Measurements from ENCODE around the gene C3. TPM values are rescaled to one million over a fixed set of nuclear protein-coding genes. Genes with fewer than 3 reads are reported as not detected.

C3 gene
- total RNA-seq, 4 donors from 2014 or later = 126 to 631 (median 350) TPM

DNA sequence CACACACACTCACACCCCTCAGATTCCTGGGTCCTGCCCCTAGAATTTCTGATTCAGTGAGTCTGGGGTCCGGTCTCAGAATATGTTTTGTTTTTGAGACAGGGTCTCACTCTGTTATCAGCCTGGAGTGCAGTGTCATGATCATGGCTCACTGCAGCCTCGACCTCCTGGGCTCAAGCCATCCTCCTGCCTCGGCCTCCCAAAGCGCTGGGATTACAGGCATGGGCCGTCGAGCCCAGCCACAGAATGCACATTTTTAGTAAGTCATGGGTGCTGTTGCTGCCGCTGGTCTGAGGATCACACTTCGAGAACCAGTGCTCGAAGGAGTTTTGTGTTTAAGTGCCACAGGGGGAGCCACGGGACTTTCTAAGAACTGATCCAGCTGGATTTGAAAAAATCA lies 28.4 kb downstream of the C3 start:
- Histone ChIP-seq H3K9me3 (no peaks in the 10 kb centered on the region), H3K4me3 (replicated peaks in 1 of 3) (no peak overlapping the region), H3K27ac (no peak overlapping the region), H3K4me1 (no peaks in the 10 kb centered on the region), H3K27me3 (no peaks in the 10 kb centered on the region), H3K36me3 (no peaks in the 10 kb centered on the region)
- no peak for DNase-seq
- TF ChIP-seq, protein P1, sequence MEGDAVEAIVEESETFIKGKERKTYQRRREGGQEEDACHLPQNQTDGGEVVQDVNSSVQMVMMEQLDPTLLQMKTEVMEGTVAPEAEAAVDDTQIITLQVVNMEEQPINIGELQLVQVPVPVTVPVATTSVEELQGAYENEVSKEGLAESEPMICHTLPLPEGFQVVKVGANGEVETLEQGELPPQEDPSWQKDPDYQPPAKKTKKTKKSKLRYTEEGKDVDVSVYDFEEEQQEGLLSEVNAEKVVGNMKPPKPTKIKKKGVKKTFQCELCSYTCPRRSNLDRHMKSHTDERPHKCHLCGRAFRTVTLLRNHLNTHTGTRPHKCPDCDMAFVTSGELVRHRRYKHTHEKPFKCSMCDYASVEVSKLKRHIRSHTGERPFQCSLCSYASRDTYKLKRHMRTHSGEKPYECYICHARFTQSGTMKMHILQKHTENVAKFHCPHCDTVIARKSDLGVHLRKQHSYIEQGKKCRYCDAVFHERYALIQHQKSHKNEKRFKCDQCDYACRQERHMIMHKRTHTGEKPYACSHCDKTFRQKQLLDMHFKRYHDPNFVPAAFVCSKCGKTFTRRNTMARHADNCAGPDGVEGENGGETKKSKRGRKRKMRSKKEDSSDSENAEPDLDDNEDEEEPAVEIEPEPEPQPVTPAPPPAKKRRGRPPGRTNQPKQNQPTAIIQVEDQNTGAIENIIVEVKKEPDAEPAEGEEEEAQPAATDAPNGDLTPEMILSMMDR (IDR thresholded peaks at IDR 0.05) = no peak
- no peak for TF ChIP-seq POLR2A (IDR thresholded peaks at IDR 0.05)
- intact Hi-C loops (cut with DNase I) = no loop called here
- WGBS, 2 donors = 81 to 82% methylated on average over 7 to 10 of the region's 10 CpGs

DNA sequence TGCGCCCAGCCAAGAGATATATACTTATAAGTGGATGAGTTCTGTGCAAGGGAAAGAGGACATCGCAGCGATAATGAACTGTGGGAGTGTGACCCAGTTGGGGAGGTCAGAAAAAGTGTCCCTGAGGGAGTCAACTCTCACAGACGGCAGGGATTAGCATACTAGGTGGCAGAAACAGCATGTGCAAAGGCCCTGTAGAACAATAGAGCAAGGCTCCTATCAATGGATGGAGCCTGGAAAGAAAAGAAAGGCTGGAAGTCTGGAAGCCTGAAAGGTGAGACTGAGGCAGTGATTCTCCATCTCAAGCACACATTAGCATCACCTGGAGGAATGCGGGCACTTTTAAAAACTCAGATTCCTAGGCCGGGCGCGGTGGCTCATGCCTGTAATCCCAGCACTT lies 29.1 kb downstream of the C3 start:
- Histone ChIP-seq H3K4me3 (replicated peaks in 1 of 3) (no peak overlapping the region), H3K4me1 (no peaks in the 10 kb centered on the region), H3K9me3 (no peaks in the 10 kb centered on the region), H3K27ac (no peak overlapping the region), H3K36me3 (no peaks in the 10 kb centered on the region), H3K27me3 (no peaks in the 10 kb centered on the region)
- DNase-seq = no peak
- WGBS, 2 donors = 86 to 96% methylated on average over 8 of the region's 8 CpGs
- intact Hi-C loops (cut with DNase I) = no loop called here
- no peak for TF ChIP-seq POLR2A (IDR thresholded peaks at IDR 0.05)
- TF ChIP-seq, protein P1 (IDR thresholded peaks at IDR 0.05) = no peak

DNA sequence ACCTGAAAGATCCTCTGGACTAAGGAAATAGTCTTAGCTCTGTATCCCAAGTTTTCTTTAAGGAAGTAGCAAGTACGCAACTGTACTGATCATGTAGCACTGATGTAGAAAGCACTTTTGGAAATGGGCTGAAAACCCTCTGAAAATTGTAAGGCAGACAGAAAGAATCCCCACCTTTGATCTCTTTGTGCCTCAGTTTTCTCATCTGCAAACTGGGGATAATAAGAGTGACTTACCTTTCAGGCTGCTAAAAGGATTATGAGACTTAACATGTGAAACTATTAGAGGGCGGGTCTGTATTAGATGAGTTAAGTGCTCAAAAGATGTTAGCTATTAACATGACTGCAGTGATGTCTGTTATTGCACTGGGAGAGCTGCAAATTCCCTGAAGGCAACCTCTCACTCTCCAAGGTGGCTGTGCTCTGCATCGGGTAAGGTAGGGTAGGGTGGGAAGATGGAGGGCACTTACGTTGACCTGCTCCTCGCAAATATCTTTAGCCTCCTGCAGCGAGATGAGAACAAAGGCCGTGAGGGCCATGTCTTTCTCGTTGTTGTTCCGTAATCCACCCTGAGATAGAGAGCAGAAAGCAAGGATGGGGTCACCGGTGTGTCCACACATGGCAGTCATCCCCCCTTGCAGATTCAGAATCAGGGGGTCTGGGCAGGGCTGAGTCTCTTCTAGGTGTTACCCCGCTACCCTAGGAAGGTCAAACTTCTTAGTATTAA lies 30.1 kb downstream of the C3 start:
- no peaks in the 10 kb centered on the region for H3K36me3 ChIP-seq
- whole genome bisulfite sequencing, 2 donors = 78 to 80% methylated on average over 11 of the region's 11 CpGs
- intact Hi-C loops (cut with DNase I) = no loop called here

DNA sequence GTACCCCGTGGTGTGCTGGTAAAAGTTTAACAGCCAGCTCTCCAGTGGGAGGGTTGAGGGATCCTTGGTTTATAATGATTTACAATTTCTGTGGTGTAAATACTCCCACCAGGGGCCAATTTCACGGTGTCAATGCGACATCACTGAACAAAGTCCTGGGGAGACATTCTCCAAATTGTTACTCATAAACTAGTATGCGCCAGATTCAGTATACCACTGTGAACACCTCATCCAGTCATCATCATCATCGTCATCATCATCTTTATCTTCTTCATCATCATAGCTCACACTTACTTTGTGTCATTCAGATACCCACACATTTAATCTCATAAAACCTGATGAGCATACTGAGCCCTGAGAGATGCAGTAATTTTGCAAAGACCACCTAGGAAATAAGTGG lies 33.3 kb downstream of the C3 start:
- H3K9me3 ChIP-seq = no peaks in the 10 kb centered on the region
- no peak for DNase-seq
- no peak overlapping the region for H3K4me3 ChIP-seq (replicated peaks in 1 of 3)
- no peaks in the 10 kb centered on the region for H3K27me3 ChIP-seq
- no peak for TF ChIP-seq POLR2A (IDR thresholded peaks at IDR 0.05)
- TF ChIP-seq, protein P1 (IDR thresholded peaks at IDR 0.05) = no peak
- no peaks in the 10 kb centered on the region for H3K36me3 ChIP-seq
- intact Hi-C loops (cut with DNase I) = no loop called here
- 82 to 85% methylated on average over 5 of the region's 5 CpGs for WGBS, 2 donors
- no peaks in the 10 kb centered on the region for H3K4me1 ChIP-seq
- H3K27ac ChIP-seq = no peak overlapping the region

More for the DNA sequence above, 30.1 kb downstream of the C3 start:
- TF ChIP-seq, protein P1 (IDR thresholded peaks at IDR 0.05) = no peak
- TF ChIP-seq POLR2A (IDR thresholded peaks at IDR 0.05) = no peak
- Histone ChIP-seq H3K27ac (no peak overlapping the region), H3K9me3 (no peaks in the 10 kb centered on the region), H3K4me3 (replicated peaks in 1 of 3) (no peak overlapping the region), H3K27me3 (no peaks in the 10 kb centered on the region), H3K4me1 (no peaks in the 10 kb centered on the region)
- DNase-seq = no peak

DNA sequence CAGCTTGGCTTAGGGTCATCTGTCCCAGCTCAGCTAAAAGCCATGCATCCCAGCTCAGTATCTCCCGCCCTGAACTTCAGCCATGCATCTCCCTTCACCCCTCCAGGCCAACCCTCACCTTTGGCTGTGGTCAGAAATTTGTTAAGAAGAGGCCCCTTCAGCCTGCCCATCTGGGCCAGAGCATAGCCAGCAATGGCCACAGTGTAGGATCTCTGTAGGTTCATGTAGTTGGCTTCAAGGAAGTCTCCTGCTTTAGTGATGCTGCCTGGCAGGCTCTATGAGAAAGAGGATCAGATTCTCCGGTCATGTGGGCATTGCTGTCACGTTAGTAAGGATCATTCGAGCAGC lies 33.8 kb downstream of the C3 start:
- no peak for DNase-seq
- Histone ChIP-seq H3K27me3 (no peaks in the 10 kb centered on the region), H3K4me3 (replicated peaks in 1 of 3) (no peak overlapping the region), H3K9me3 (no peaks in the 10 kb centered on the region), H3K36me3 (no peaks in the 10 kb centered on the region), H3K27ac (no peak overlapping the region), H3K4me1 (no peaks in the 10 kb centered on the region)
- 80 to 89% methylated on average over 4 of the region's 4 CpGs for WGBS, 2 donors
- intact Hi-C loops (cut with DNase I) = no loop called here
- TF ChIP-seq POLR2A (IDR thresholded peaks at IDR 0.05) = no peak
- TF ChIP-seq, protein P1 (IDR thresholded peaks at IDR 0.05) = no peak

Data from thyroid gland (tissue), 4 donors.